ENCODE data around the gene GLOD4. TPM values are rescaled to one million over a fixed set of nuclear protein-coding genes. Genes with fewer than 3 reads are reported as not detected.

The GLOD4 gene
- total and polyA plus RNA-seq, 11 donors, result 14.0 to 39.7 (median 25.4) TPM

DNA sequence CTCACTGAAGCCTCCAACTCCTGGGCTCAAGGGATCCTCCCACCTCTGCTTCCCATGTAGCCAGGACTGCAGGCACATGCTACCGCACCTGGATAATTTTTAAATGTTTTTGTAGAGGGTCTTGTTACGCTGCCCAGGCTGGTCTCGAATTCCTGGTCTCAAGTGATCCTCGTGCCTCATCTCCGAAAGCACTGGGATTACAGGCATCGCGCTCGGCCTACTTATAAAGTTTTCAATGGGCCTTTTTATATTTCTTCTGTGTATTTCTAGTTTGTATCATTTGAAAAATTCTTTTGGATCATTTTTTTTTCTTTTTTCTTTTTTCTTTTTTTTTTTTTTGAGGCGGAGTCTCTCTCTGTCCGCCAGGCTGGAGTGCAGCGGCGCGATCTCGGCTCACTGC lies 57.0 kb downstream of the GLOD4 start:
- no peaks in the 10 kb centered on the region for H3K9me3 ChIP-seq
- no peaks in the 10 kb centered on the region for H3K4me1 ChIP-seq
- DNase-seq, result no peak
- intact Hi-C loops (cut with DNase I), result no loop called here
- no peak overlapping the region for H3K27ac ChIP-seq
- TF ChIP-seq, protein P1, sequence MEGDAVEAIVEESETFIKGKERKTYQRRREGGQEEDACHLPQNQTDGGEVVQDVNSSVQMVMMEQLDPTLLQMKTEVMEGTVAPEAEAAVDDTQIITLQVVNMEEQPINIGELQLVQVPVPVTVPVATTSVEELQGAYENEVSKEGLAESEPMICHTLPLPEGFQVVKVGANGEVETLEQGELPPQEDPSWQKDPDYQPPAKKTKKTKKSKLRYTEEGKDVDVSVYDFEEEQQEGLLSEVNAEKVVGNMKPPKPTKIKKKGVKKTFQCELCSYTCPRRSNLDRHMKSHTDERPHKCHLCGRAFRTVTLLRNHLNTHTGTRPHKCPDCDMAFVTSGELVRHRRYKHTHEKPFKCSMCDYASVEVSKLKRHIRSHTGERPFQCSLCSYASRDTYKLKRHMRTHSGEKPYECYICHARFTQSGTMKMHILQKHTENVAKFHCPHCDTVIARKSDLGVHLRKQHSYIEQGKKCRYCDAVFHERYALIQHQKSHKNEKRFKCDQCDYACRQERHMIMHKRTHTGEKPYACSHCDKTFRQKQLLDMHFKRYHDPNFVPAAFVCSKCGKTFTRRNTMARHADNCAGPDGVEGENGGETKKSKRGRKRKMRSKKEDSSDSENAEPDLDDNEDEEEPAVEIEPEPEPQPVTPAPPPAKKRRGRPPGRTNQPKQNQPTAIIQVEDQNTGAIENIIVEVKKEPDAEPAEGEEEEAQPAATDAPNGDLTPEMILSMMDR (IDR thresholded peaks at IDR 0.05), result no peak
- TF ChIP-seq POLR2A (IDR thresholded peaks at IDR 0.05), result no peak
- H3K4me3 ChIP-seq, result no peak overlapping the region
- 94 to 98% (median 96%) methylated on average over 14 of the region's 14 CpGs for WGBS, 4 donors
- H3K27me3 ChIP-seq, result no peaks in the 10 kb centered on the region
- H3K36me3 ChIP-seq, result no peaks in the 10 kb centered on the region
- ATAC-seq, result no peak

DNA sequence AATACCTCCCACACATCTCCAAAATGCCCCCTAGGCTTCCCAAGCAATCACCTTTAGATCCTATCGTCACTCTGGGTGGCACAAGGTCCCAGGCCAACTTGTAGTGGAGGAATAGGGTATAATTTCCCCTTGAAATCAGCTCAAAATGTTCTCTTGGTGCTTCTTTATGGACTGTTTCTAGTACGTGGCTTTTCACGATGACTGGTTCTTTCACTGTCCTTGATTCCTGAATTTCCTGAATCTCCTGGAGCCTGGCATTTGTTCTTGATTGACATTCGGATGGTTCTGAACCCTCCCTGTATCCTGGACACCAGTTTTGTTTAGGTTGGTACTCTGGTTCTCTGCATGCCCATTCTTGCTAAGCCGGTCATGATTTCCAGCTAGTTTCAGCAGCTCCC lies 60.5 kb downstream of the GLOD4 start:
- H3K27me3 ChIP-seq, result no peaks in the 10 kb centered on the region
- 81 to 87% (median 83%) methylated on average over 5 of the region's 5 CpGs for WGBS, 4 donors
- intact Hi-C loops (cut with DNase I), result no loop called here

DNA sequence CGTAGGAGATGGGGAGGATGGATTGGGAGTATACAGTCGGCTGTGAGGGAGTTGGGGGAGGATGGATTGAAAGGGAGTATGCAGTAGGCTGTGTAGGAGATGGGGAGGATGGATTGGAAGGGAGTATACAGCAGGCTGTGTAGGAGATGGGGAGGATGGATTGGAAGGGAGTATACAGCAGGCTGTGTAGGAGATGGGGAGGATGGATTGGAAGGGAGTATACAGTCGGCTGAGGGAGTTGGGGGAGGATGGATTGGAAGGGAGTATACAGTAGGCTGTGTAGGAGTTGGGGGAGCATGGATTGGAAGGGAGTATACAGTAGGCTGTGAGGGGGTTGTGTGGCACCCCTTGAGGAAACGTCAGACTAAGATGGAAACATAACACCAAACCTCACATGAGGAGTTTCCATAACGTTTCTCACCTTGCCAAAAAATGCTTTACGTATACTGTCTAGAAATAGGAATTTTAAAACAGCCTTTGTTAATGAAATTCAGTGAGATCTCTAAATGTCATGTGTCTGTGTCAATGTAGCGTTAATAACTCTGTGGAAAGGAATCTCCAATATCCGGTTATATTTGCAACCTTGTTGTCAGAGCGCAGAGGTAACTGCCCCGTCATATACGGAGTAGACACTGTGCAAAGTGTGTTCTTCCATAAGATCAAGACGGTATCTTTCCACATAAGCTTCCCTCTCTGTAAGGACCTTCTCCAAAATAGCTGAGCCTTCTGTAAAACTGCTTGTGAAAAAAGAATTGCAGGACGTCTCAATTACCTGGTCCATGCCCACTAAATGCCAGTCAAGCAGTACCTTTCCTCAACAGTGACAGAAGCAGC lies 61.2 kb downstream of the GLOD4 start:
- Histone ChIP-seq H3K27me3 (no peaks in the 10 kb centered on the region), H3K4me1 (peaks cover 0 to 8% (median 2%) of the 10 kb centered on the region in 12 donors), H3K4me3 (no peak overlapping the region), H3K9me3 (no peaks in the 10 kb centered on the region), H3K36me3 (peaks cover 0 to 4% (median 0%) of the 10 kb centered on the region in 9 donors), H3K27ac (no peak overlapping the region)
- 84 to 88% (median 86%) methylated on average over 13 of the region's 13 CpGs for WGBS, 4 donors
- TF ChIP-seq, protein P1 (IDR thresholded peaks at IDR 0.05), result no peak
- no peak for TF ChIP-seq POLR2A (IDR thresholded peaks at IDR 0.05)
- intact Hi-C loops (cut with DNase I), result no loop called here
- DNase-seq, result no peak
- no peak for ATAC-seq

More for the DNA sequence above, 60.5 kb downstream of the GLOD4 start:
- Histone ChIP-seq H3K4me1 (peaks cover 0 to 2% (median 0%) of the 10 kb centered on the region in 12 donors), H3K4me3 (no peak overlapping the region), H3K9me3 (no peaks in the 10 kb centered on the region), H3K36me3 (peaks cover 0 to 4% (median 0%) of the 10 kb centered on the region in 9 donors), H3K27ac (no peak overlapping the region)
- DNase-seq (no peak), ATAC-seq (no peak)
- TF ChIP-seq POLR2A (IDR thresholded peaks at IDR 0.05), result no peak
- TF ChIP-seq, protein P1 (IDR thresholded peaks at IDR 0.05), result no peak

DNA sequence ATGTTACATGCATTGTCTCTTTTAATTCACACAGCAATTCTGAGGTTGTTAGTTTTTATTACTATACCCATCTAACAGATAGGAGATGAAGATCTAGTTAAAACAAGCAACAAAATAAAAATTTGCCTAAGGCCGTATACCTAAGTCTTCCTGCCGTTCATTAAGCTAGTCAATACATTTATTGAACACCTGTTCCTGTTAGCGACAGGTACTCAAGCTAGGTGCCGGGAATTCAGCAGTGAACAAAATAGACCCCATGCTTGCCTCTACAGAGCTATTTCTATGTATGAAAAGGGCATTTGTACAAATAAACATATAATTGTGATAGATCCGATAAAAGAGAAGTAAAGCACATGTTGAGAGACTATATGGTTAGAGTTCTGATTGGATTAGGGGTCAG lies 64.0 kb downstream of the GLOD4 start:
- no peaks in the 10 kb centered on the region for H3K27me3 ChIP-seq
- TF ChIP-seq, protein P1 (IDR thresholded peaks at IDR 0.05), result no peak
- TF ChIP-seq POLR2A (IDR thresholded peaks at IDR 0.05), result no peak
- intact Hi-C loops (cut with DNase I), result loop anchor here in 1 of 10 donors (10.0 kb wide), 1 partner anchor 267 kb away; no protein-coding TSS in a partner anchor
- DNase-seq (no peak), ATAC-seq (no peak)
- no peak overlapping the region for H3K4me3 ChIP-seq
- H3K4me1 ChIP-seq, result peaks cover 0 to 27% (median 18%) of the 10 kb centered on the region in 12 donors
- WGBS, 4 donors, result 95 to 97% (median 97%) methylated on average over 5 of the region's 5 CpGs
- H3K36me3 ChIP-seq, result peaks cover 0 to 4% (median 0%) of the 10 kb centered on the region in 9 donors
- H3K27ac ChIP-seq, result no peak overlapping the region
- H3K9me3 ChIP-seq, result no peaks in the 10 kb centered on the region

Other genes starting within 250 kb of the GLOD4 start
- 10 to 100 TPM; 11.0 to 50.5 (median 40.2) TPM for gene VPS53, start 67.4 kb downstream of the GLOD4 start, total RNA-seq
- 10 to 100 TPM in 1 of 2 donors, 1 to 10 TPM in 1; 7.8 to 14.7 TPM for gene VPS53, start 67.4 kb downstream of the GLOD4 start, polyA plus RNA-seq
- gene TLCD3A, start 49.7 kb downstream of the GLOD4 start, total RNA-seq, result 1 to 10 TPM; 1.5 to 4.7 (median 2.9) TPM
- gene TLCD3A, start 49.7 kb downstream of the GLOD4 start, polyA plus RNA-seq, result 1 to 10 TPM in 1 of 2 donors, under 1 TPM in 1; 0.76 to 3.3 TPM
- gene GEMIN4, start 30.0 kb downstream of the GLOD4 start, total RNA-seq, result 10 to 100 TPM in 5 of 9 donors, 1 to 10 TPM in 4; 8.7 to 20.8 (median 10.7) TPM
- 1 to 10 TPM; 3.2 to 9.0 TPM for gene GEMIN4, start 30.0 kb downstream of the GLOD4 start, polyA plus RNA-seq
- 10 to 100 TPM; 14.8 to 35.4 (median 18.3) TPM for gene MRM3, start 73 bp upstream of the GLOD4 start, total RNA-seq
- 10 to 100 TPM; 17.9 to 27.1 TPM for gene MRM3, start 73 bp upstream of the GLOD4 start, polyA plus RNA-seq
- 10 to 100 TPM in 8 of 9 donors, 1 to 10 TPM in 1; 8.9 to 20.3 (median 15.8) TPM for gene NXN, start 197.5 kb upstream of the GLOD4 start, total RNA-seq
- 10 to 100 TPM in 1 of 2 donors, 1 to 10 TPM in 1; 8.6 to 14.1 TPM for gene NXN, start 197.5 kb upstream of the GLOD4 start, polyA plus RNA-seq
- gene TIMM22, start 214.8 kb upstream of the GLOD4 start, total RNA-seq, result 10 to 100 TPM; 12.5 to 20.4 (median 16.5) TPM
- 10 to 100 TPM; 16.0 to 19.8 TPM for gene TIMM22, start 214.8 kb upstream of the GLOD4 start, polyA plus RNA-seq